HG02623 (cell line): ENCODE measurements around the gene TRIOBP.
"Not testable (repeated sequence)": the region's sequence is repeated elsewhere in the genome, so short reads cannot be mapped to it uniquely, and the experiment has no call there.

Experiments
- ATAC-seq: cut with Tn5 transposase; IDR thresholded peaks from one replicate; pipeline ENCODE4 v1.9.1; 2021; ENCODE audit warnings: moderate library complexity; ENCODE audit not compliant: unreplicated experiment

TRIOBP gene

GRCh38 chr22:37686002-37686982 lies 10.6 kb upstream of the TRIOBP start, which contains the start of gene NOL12:
NOL12 (plus strand) TSS chr22:37686343; CDS start chr22:37686393, 50 bp downstream.
- peak; percentile 85 for ATAC-seq

- no peak for ATAC-seq
Measured at GRCh38 chr22:37690407-37690806, 6.4 kb upstream of the TRIOBP start.

- no peak for ATAC-seq
Measured at GRCh38 chr22:37690901-37691504, 5.8 kb upstream of the TRIOBP start.

- no peak for ATAC-seq
Measured at GRCh38 chr22:37692627-37693285, 4.1 kb upstream of the TRIOBP start.

DNA sequence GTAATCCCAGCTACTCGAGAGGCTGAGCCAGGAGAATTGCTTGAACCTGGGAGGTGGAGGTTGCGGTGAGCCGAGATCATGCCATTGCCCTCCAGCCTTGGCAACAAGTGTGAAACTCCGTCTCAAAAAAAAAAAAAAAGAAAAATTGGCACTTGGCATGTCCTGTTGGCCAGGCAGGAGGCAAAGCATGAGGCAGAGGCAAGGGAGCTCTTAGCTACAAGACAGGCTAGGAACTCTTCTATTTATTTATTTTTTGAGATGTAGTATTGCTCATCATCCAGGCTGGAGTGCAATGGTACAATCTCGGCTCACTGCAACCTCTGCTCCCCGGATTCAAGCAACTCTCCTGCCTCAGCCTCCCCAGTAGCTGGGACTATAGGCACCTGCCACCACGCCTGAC lies 2.7 kb upstream of the TRIOBP start:
- ATAC-seq: not testable (repeated sequence)

DNA sequence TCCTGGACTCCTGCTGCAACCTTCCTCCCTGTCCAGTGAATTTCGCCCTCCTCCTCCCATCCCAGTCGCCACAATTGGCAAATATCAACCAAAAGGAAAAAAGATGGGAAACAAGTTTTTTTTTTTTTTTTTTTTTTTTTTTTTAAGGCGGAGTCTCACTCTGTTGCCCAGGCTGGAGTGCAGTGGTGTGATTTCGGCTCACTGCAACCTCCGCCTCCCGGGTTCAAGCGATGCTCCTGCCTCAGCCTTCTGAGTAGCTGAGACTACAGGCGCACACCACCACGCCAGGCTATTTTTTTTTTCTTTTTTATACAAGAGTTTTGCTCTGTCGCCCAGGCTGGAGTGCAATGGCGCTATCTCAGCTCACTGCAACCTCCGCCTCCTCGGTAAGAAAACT lies 590 bp upstream of the TRIOBP start:
- ATAC-seq: not testable (repeated sequence)

DNA sequence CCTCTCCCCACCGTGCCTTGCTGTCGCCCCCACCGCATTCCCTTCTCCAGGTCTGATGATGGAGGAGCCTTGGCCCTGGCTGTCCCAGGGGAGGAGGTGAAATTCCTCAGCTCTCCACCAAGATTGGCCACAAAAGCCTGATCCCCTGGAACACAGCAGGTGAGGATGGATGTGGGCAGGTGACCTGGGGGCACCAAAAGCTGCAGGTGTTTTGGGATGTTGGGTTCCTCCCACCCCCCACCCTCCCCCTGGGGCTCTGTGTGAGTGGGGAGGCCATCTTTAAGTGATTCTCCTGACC lies 639 bp downstream of the TRIOBP start:
- no peak for ATAC-seq

- ATAC-seq: no peak
Measured at GRCh38 chr22:37701141-37701786, 4.4 kb downstream of the TRIOBP start.

DNA sequence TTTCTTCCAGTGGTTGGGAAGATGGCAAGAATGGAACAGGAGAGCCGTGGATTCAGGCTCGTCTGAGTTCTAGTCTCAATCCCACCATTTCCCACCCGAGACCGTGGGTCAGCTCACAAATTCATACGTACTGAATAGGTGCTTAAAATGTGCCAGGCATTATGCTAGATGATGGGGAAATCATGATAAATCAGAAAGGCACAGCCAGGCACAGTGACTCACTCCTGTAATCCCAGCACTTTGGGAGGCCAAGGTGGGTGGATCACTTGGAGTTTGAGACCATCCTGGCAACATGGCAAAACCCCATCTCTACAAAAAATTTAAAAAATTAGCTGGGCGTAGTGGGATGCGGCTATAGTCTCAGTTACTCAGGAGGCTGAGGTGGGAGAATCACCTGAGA lies 7.1 kb downstream of the TRIOBP start:
- ATAC-seq: no peak

DNA sequence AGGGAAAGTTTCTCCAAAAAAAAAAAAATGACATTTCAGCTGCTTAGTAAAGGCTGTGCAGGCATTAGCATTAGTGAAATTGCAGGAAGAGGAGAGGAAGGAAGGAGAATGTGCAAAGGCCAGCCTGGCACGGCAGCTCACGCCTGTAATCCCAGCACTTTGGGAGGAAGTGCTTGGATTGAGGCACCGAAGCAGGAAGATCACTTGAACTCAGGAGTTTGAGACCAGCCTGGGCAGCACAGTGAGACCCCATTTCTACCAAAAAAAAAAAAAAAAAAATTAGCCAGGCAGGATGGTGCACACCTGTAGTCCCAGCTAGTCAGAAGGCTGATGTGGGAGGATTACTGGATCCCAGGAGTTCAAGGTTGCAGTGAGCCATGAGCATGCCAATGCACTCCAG lies 7.8 kb downstream of the TRIOBP start:
- ATAC-seq: no peak

DNA sequence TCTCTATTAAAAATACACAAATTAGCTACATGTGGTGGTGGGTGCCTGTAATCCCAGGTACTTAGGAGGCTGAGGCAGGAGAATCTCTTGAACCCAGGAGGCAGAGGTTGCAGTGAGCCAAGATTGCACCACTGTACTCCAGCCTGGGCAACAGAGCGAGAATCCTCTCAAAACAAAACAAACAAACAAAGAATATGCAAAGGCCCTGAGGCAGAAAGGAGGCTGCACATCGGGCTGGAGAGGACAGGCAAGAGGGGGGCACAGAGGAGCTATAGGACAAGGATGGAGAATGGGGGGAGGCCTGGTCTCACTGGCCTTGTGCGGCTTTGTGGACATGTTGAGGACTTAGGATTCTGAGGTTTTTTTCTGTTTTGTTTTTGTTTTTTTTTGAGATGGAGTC lies 8.4 kb downstream of the TRIOBP start:
- ATAC-seq: no peak

DNA sequence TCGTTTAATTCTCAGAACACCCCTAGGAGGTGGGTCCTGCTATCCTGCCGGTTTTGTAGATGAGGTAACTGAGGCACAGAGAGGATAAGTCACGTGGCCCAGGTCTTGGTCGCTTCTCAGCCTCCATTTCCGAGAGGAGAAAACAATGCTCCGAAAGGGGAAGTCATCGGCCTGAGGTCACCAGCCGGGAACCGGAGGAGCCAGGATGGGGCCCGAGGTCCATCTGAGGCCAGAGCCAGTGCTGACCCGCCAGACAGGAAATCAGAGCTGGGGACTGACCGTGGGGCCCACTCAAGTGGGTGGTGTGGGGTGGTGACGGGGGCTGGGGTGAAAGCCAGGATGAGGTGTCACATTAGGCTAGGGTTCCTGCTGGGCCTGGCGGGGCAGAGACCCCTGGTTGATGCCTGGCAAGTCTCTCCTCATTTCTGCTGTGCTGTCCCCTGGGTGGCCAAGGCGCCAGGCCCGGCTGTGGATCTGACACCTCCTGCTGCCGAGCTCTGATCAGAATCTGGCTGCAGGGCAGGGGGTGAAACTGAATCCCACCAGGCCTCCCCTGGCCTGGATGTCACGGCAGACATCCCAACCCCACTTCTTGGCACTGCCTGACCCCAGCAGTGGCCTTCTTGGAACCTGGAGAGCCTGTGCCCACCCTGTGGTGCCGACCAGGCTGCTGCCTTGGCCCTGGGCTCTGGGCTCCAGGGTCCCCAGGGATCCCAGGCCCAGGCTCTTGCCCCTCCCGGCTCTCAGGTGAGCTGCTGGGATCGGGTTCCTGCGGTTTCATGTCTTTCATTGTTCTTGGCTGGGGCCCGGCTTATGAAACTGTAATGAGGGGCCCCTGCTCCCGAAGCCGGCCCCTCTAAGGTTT lies 12.0 kb downstream of the TRIOBP start:
- no peak for ATAC-seq

GRCh38 chr22:37709445-37709765 lies 12.6 kb downstream of the TRIOBP start:
- no peak for ATAC-seq

GRCh38 chr22:37710675-37711074 lies 13.8 kb downstream of the TRIOBP start:
- ATAC-seq: no peak

DNA sequence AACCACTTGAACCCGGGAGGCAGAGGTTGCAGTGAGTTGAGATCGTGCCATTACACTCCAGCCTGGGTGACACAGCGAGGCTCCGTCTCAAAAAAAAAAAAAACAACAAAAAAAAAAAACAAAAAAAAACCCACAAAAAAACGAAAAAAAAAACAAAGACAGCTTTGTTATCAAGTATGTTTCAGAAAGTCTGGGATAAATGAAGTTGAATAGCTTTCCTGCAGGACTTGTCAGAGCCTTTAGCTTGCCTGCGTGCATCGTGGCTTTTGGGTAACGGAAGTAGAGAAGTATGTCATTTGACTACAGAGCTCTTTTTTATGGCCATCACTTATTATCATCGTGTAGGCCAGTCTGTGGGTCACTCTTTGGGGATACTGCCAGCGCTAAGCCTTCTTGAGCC lies 14.6 kb downstream of the TRIOBP start:
- no peak for ATAC-seq

DNA sequence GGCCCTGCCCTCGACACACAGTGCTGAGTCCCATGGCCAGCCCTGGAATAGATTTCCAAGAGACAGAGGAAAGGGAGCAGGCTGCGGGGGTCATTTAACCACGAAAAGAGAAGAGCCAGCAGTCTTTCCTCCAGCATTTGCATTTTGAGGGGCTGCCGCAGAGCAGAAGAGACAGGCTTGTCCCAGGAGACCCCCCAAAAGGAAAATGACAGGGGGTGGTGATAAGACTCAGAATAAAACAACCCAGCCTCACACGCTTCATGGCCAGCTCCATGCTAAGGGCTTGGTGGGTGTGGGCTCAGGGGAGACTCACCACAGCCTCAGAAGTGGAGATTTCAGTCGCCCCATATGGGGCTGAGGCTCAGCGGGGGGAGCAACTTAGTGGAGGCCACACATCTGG lies 16.9 kb downstream of the TRIOBP start:
- no peak for ATAC-seq

DNA sequence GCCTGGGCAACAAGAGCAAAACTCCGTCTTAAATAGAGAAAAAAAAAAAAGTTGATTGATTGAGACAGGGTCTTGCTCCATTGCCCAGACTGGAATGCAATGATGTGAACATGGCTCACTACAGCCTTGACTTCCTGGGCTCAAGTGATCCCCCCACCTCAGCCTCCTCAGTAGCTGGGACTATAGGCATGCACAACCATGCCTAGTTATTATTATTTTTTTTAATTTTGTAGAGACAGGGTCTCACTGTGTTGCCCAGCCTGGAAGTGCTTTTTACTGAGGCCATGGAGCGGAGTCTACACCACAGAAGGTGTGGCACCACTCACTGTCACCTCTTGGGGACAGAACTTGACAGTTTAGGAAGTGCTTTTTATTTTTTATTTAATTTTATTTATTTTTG lies 17.8 kb downstream of the TRIOBP start:
- no peak for ATAC-seq

DNA sequence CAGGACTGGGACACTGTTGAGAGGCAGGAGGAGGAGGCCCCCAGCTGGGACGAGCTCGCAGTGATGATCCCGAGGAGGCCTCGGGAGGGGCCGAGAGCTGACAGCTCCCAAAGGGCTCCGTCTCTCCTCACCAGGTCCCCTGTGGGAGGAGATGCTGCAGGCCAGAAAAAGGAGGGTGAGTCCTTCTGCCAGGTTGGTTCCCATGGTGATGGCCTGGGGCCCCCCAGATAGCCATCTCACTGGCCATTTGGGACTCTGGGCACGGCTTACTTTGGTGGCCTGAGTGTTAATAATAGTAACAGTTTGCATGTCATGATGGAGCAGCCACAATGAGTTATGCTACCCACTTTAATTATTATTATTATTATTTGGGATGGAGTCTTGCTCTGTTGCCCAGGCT lies 18.9 kb downstream of the TRIOBP start:
- no peak for ATAC-seq

GRCh38 chr22:37716708-37717107 lies 19.9 kb downstream of the TRIOBP start:
- ATAC-seq: no peak

DNA sequence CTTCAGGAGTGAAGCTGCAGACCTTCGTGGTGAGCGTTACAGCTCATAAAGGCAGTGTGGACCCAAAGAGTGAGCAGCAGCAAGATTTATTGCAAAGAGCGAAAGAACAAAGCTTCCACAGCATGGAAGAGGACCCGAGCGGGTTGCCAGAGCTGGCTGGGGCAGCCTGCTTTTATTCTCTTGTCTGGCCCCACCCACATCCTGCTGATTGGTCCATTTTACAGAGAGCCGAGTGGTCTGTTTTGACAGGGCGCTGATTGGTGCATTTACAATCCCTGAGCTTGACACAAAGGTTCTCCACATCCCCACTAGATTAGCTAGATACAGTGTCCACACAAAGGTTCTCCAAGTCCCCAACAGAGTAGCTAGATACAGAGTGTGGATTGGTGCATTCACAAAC lies 20.4 kb downstream of the TRIOBP start:
- not testable (repeated sequence) for ATAC-seq
